Stimulated activated CD4-positive, alpha-beta T cell treated with anti-CD3 and anti-CD28 coated beads, TNF-alpha, amount 100 ng/mL, for 4 hours (primary cell): ENCODE measurements around the gene DACT2.

ENCODE experiments used
- DNase-seq, 3 experiments: peaks; one replicate each; pipeline ENCODE4 v3.0.0-alpha.2; 2020; ENCODE audit warnings: low read depth in 3 of 3

The DACT2 gene

DNA sequence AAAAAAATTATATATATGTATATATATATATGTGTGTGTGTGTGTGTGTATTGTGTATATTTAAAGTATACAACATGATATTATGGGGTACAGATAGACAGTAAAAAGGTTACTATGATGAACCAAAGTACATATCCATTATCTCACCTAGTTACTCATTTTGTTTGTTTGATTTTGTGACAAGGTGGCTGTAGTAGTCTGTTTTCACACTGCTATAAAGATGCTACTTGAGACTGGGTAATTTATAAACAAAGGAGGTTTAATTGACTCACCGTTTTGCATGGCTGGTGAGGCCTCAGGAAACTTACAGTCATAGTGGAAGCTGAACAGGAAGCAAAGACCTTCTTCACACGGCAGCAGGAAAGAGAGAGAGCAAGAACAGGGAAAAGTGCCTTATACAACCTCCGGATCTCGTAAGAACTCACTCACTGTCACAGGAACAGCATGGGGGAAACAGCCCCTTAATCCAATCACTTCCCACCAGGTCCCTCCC is 30.2 kb upstream of the DACT2 start:
- no peak for DNase-seq

DNA sequence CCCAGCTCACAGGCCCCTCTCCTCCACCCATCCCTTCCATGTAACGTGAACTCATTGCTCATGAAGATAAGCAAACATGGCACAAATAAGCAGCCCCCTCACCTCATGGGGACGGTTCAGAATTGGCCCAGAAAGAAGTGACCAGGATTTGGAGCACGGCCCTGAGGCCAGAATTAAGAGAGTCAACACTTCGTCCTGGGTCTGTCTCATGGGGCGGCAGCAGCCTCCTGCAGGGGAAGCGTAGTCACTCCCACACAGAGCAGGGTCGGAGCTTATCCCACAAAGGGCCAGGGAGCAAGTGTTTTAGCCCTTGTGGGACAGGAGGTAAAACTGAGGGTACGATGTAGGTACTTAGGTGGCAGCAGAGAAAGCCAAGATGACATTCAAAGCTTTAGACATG is 28.6 kb upstream of the DACT2 start:
- DNase-seq, result no peak

DNA sequence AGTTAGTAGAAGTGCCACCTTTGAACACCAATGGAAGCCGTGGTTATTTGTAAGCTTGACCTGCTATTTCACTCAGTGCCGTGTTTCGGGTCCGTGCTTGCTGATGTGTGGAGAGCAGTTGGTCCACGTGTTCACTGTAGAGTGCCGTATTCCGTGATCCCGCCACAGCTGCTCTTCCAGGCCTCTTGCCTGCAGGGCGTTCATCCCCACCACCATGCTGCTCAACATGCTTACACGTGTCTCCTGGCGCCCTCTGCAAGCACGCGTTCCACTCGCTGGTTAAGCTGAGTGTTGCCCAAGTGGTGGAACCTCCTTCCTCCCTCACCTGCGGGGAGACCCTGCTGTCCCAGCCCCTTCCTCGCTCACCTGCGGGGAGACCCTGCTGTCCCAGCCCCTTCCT is 28.0 kb upstream of the DACT2 start:
- DNase-seq, result no peak

DNA sequence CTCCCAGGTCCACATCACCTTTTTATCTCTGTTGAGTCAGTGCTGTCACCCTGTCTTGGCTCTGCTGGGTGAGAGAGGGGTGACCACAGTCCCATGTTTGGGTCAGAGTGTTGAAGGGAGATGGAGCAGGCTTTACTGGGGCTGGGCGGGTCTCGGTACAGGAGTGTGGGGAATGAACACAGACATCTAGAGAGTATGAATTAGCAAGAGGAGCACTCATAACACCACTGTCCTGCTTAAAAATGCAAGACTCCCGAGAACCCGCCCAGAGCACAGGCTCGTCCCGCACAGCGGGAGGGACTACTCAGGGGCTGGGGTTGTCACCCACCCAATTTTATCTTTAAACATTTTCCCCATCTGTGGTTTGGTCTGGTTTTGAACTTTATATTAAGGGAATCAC is 27.5 kb upstream of the DACT2 start:
- DNase-seq, result no peak

DNA sequence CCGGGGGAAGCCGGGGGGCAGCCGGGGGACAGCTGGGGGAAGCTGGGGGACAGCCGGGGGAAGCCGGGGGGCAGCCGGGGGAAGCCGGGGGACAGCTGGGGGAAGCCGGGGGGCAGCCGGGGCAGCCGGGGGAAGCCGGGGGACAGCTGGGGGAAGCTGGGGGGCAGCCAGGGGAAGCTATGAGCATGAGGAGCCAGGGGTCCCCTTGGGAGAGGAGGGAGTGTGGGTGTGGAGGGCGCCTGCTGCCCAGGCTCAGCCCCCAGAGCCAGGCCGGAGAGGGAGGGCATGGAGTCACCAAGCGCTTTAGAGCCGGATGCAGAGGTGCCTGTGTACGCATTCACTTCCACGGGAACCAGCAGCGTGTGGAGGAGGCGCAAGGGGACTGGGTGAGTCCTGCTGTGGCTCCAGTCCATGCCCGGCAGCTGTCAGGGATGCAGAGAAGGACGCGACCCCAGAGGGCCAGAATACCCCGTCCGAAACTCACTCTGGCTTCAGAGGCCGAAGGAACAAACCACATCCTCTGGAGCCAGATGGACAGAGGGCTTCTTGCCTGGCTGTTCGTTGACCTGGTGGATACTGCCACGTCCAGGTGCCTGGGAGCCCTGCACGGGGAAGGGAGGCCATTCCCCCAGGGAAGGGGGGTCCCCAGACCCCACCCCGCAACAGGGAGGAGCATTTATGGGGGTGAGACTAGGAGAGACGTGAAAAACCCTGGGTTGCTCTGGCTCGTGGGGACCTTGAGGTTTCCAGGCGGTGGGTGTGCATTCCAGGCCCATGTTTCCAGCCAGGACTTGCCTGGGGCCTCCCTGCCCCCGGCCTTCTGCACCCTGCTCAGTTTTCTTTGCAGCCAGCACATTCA is 26.5 kb upstream of the DACT2 start:
- no peak for DNase-seq

DNA sequence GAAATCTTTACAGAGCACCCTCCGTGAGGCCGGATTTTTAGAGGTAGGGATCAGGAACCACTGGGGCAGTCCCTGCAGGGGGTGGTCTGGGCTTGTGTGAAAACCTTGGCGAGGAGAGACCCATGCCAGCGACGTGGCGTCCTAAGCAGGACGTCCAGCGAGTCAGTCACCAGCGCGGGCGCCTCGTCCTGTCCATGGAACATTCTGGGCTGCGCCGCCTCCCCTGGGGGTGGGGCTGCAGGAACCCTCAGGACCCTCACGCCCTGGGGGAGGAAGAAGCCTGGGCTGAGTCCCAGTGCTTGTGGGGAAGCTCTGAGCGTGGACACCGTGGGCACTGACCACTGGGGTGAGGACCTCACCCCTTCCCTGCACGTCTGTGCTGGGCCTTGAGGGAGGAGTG is 25.7 kb upstream of the DACT2 start:
- DNase-seq, result no peak

DNA sequence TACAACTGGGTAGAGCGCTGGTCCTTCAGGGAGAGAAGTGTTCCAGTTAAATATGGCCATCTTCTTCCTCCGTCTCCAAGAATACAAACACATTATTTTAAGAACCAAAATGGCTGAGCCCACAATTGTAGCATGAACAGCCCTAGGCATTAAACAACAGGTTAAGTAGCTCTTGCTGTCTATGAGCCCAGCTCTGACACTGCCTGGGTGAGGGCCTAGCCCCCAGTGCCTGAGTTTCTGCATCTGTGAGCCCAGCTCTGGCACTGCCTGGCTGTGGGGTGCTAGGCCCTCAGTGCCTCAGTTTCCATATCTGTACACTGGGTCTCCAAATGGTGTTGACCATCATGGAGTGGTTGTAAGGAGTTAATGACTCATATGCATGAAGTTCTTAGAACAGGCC is 24.8 kb upstream of the DACT2 start:
- no peak for DNase-seq

DNA sequence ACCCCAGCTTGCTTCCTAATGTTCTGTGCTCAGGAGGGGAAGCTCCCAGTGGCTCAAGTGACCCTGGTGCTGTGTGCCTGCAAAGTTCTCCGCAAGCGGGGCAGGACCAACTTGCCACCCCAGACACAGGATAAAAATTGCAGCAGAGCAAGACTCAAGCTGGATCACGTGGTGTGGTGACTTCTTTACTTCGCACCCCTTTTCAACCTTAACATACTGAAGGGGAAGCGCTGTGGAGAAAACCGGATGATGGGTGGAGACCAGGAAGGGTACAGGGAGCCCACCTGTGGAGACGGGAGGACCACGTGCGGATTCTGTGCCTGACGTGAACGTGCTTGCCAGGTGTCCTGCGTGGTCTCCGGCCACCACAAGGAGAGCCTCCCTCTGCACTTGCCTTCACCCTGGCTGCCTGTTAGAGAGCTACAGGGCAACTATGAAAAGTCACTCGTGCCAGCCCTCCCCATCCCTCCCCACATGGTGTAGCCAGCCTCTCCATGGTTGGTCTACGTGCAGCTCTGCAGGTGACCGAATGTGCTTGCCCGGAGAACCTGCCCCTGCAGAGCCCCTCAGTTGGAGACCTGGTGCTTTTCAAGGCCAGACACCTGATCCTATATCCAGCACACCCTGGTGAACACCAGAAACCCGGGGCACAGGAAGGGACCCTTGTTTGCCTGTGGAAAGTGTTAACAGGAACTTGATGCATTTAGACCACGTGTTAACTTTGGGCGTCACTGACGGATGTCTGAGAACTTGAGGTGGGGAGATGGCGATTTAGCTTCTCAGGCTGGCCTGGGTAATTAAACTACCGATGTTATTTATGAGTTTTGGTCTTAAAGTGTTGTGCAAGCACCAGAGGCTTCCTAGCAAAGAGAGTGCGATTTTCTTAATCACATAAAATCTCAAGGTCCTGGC is 23.9 kb upstream of the DACT2 start:
- no peak for DNase-seq

DNA sequence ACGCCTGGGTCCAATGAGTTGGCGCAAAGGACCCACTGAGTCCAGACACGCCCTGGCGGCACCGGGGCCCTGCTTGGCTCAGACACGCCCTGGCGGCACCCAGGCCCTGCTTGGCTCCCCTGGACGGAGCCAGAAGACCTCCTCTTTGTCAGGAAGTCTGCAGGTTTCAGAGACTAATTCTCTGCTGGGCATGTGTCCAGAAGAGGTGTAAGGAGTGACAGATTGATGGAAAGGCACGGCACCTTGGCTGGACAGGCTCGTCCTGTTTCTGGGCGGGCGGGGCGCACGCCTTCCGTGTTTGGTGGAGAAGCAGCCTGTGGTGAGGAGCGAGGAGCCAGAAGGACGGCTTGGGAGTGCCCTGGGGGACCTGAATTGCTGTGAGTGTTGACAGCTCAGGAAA is 23.1 kb upstream of the DACT2 start:
- DNase-seq, result no peak

DNA sequence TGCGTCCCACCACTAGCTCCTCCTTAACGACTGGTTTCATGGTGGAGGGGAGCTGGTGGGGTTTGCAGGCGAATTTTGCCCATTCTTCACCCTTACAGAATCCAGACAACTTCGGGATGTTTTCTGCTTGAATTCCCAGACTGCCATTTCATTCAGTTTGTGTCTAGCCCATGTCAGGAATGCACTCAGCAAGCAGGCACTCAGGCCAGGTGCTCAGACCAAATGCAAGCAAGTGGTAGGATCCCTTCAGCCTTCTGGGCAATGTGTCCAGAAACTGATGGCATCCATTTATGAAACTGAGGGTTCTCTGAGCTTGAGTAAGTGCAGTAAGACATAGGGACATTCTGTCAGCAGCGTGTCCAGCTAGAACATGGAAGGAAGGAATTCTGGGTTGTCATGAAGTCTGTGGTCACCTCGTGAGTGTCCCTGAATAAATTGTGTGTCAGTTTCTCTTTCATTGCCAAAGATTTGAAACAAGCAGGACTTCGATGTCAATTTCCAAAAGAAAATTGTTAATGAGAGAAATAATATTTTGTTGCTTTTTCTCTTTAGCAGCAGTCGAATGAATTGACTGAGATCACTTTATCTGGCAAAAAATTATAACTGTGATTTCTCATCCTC is 21.8 kb upstream of the DACT2 start:
- DNase-seq, result no peak

DNA sequence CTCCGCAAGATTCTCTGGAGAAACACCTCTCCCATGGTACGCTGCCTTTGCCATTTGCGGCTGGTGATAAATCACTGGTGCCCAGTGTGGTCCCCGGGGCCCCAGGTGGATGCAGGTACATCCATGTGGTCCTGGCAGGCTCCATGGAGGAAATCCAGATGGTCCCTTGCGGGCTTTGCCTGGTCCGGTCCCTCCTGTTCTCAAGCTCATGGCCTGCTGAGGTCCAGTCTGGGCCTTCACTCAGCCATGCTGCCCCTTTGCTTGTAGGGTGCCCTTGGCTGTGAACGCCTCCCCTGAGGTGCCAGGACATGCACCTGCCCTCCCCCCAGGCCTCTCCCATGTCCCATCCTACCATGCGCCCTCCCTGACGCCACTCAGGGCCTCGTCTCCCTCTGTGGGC is 21.2 kb upstream of the DACT2 start:
- no peak for DNase-seq

DNA sequence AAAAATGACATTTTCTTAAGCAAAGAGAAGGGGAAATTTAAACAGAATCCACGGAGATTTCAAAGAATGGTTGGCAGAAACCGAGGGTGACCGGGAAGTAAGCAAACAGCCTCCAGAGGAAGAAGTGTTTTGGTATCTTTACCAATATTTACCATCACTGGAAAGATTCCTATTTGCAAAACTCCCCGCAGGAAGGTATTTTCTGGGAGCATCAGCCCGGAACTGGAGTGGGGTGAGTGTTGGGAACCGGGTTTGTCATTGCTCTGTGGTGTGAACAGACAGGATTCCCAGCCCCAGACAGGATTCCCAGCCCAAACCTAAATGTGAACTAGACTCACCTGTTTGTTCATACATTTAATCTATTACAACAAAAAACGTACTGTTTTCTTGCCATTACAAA is 19.2 kb upstream of the DACT2 start:
- DNase-seq, result no peak

DNA sequence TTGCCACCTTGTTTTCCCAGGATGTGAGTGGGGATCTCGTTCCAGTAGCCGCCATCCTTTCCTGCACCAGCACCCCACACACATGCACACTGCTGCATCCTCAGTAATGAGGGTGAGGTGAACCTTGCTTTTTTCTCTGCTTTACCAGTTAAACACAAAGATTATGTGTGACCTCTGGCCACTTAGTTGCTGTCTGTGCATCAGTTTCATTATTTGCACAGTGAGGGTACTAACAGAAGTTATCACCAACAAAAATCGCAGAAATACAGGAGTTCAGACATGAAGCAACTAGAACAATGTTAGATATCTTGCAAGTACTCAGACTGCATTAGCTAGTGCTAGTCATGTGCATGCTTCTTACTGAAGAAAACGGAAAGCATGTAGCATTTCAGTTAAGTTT is 17.4 kb upstream of the DACT2 start:
- no peak for DNase-seq

DNA sequence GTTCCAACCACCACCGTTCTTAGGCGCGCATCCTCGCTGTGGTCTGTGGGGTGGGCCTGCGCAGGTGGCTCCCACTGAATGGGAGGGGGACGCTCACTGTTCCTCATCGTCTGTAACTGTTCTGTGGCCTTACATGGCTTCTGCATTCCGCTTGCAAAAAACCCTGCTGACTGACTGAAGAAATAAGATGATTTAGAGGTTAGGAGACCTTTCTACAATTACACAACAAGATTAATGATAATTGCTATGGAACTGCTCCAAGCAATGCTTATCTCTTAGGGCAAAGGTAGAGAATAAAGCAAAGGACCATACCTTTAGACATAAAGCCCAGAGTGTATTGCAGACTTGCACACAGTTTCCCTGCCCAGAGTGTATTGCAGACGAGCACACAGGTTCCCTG is 14.4 kb upstream of the DACT2 start:
- DNase-seq, result no peak

DNA sequence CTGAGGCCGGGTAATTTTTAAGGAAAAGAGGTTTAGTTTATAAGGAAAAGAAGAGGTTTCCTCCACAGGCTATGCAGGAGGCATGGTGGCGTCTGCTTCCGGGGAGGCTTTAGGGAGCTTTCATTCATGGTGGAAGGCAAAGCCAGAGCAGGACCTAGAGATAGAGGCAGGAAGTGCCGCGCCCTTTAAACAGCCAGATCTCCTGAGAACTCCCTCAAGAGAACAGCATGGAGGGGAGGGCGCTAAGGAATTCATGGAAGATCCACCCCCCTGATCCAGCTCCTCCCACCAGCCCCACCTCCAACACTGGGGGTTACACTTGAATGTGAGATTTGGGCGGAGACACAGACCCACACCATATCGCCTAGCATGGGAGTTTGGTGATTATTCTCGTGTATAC is 13.9 kb upstream of the DACT2 start:
- no peak for DNase-seq

DNA sequence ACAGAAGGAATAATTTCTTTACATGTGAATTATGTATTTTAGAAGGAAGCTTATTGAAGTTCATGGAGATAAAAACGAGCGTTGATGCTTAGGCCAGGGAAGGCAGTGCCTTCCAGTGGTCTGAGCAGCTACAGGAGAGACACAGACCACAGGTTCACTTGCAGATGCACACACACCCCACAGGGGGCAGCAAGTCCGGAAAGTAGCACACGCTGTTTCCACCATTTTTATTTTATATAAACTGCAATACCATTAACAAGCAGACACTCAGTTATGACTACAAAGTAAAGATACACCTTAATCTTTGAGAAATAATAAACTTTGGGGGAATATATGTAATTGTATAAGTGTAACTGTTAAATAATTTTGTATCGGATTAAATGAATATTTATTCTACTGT is 13.5 kb upstream of the DACT2 start:
- no peak for DNase-seq

DNA sequence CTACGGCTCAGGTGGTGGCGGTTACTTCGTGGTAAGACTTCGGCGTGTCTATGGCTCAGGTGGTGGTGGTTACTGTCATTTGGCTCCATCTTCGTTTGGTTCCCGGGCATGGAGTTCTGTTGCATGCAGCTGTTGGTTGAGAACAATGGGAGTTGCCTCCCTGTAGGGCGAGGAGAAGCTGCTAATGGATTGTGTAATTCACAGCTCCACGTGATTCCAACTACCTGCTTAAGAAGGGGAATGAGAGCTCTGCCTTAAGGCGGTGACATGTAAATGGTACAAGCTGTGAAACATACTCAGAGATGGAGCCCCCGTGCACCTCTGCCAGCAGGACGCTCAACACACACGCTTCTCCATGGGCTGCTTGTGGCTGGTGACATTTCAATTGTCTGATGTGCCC is 12.4 kb upstream of the DACT2 start:
- no peak for DNase-seq

DNA sequence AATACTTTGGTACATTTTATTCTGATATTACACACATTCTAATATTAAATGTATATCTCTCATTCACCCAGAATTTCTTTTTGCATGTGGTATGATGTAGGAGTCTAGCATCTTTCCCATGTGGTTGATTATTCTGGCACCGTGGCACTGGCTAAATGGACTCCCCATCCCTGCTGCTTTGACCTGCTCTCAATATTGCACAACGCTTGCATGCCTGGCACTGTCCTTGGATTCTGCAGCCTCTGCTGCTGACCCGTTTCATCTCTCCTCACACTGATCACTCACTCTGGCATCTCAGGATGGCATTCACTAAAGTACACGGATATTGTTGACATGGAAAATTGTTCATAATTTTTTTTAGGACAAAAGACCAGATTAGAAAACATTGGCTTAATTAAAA is 11.5 kb upstream of the DACT2 start:
- no peak for DNase-seq

DNA sequence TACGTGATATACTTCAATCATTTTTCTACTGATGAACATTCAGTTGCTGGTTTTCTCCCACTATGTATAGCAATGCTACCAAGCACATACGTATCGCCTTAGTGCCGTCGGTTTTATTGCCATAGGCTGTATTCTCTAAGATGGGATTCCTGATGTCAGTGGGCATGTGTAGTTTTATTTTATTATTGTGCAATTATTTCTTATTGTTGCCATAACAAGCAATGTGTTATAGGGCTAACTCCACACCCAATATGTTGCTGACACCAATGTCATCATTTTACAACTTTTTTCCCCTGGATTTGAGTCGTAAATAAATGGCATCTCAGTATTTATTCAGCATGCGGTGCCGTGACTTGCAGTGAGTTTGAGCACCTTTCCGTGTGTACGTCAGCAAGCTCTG is 10.8 kb upstream of the DACT2 start:
- DNase-seq, result no peak

DNA sequence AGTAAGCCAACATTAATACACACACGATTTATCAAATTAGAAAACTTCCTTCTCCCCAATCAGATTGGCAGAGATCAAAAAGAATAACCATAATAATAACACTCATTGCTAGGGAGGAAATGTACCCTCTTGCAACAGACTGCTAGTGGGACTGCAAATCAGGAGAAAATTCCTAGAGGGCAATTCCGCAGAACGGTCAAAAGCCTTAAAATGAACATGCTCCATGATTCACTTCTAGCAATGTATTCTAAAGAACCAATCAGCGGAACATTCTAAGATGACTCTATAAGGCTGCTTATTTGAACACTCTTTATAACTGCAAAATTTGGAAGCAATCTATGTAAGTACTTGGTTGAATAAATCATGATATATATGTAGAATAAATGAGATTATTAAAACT is 8.5 kb upstream of the DACT2 start:
- no peak for DNase-seq

DNA sequence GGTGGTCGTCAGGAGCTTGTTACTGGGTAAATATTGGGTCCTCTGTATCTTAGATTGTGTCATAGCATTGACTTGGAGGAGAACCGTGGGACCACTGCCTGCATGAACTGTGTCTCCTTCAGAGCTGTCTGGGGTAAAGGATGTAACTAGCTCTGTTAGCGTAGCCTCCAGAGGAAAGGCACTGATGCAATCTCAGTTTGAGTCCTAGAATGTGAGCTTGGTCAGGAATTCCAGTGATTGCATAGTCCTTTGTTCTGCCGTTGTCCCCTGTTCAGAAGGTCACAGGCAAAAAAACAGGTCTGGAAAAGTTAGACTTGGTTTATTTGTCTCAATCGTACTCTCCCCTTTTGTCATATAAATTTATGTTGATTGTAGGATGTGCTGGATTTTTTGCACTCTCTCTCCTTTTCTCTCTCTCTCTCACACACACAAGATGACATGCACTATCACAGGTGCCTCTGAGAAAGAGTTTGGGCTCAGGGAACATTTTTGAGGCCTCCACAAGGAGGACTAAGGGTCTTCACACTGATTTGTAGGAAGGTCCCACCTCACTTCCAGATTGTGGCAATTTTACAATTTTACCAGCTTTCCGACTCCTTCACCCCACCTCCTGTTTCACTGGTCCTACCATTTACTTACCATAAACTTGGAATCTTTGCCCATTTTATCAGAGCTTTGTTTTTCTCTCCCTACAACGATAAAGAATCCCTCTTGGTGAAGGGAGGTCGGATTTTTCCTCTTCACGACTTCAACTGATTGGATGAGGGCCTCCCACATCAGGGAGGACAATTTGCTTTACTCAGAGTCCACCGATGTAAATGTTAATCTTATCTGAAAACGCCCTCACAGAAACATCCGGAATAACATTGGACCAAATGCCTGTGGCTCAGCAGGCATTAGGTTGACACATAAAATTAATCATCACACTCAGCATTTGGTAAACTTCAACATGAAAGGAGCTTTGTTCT is 7.0 kb upstream of the DACT2 start:
- DNase-seq, result no peak
